Heart left ventricle (tissue), 16 donors: Measurements from ENCODE around the gene UCN. TPM values are rescaled to one million over a fixed set of nuclear protein-coding genes. Genes with fewer than 3 reads are reported as not detected.

ENCODE experiments used
- ATAC-seq, 4 donors: fragments of 200-7000 bp; cut with Tn5 transposase; one replicate each; pipeline ENCODE4 v1.9.1; 2020 to 2022; ENCODE audit warnings: moderate library complexity in 4 of 4, mild to moderate bottlenecking in 3 of 4, moderate number of reproducible peaks in 1 of 4
- DNase-seq, 5 donors: peaks; one replicate each; pipeline ENCODE4 v3.0.0-alpha.2; 2020
- H3K27ac ChIP-seq, 12 donors: fragments of 200-600 bp; sonication (generic) in 4 of 12; one replicate each; pipeline versions ENCODE4 v1.5.0 to v1.8.0; 2016 to 2022; ENCODE audit warnings: mild to moderate bottlenecking in 2 of 12
- H3K27me3 ChIP-seq, 9 donors: fragments of 200-600 bp; sonication (generic) in 2 of 9; one replicate each; pipeline versions ENCODE4 v1.5.1 to v1.8.0; 2016 to 2022; ENCODE audit warnings: mild to moderate bottlenecking in 3 of 9
- H3K36me3 ChIP-seq, 9 donors: fragments of 200-600 bp; sonication (generic) in 2 of 9; one replicate each; pipeline versions ENCODE4 v1.5.0 to v1.8.0; 2018 to 2022; ENCODE audit warnings: mild to moderate bottlenecking in 2 of 9
- H3K4me1 ChIP-seq, 12 donors: fragments of 200-600 bp; sonication (generic) in 4 of 12; one replicate each; pipeline versions ENCODE4 v1.5.0 to v1.8.0; 2016 to 2022; ENCODE audit warnings: mild to moderate bottlenecking in 3 of 12
- H3K4me3 ChIP-seq, 12 donors: fragments of 200-600 bp; sonication (generic) in 4 of 12; one replicate each; pipeline versions ENCODE4 v1.5.0 to v1.8.0; 2017 to 2022; ENCODE audit warnings: mild to moderate bottlenecking in 9 of 12, moderate library complexity in 4 of 12
- H3K9me3 ChIP-seq, 12 donors: fragments of 200-600 bp; sonication (generic) in 4 of 12; one replicate each; pipeline versions ENCODE4 v1.5.0 to v1.8.0; 2016 to 2022; ENCODE audit warnings: mild to moderate bottlenecking in 1 of 12
- POLR2A ChIP-seq, 2 donors: fragments of 450-650 bp; IDR thresholded peaks; one replicate each; pipeline ENCODE4 v1.6.1; 2017; ENCODE audit warnings: antibody characterized with exemption in 2 of 2, mild to moderate bottlenecking in 2 of 2, moderate library complexity in 2 of 2
- WGBS, 4 donors: extraction: QIAGEN DNeasy Blood & Tissue Kit in 2 of 4; methylation state at CpG; one replicate each; pipeline versions ENCODE4 v1.1.5 to v1.1.7; 2013 to 2018; 5-methylcytosine and 5-hydroxymethylcytosine counted together
- intact Hi-C, 10 donors: fragments of 100-400 bp; cut with DNase I; formaldehyde crosslinking; loops; one replicate each; pipeline versions ENCODE4 v1.11.1 to v1.14.2; 2022
- polyA plus RNA-seq, 2 donors: library from polyadenylated mRNA; stranded (reverse); fragments of 200-250 nt; gene quantifications; one replicate each; pipeline ENCODE4 v1.2.3, GENCODE V29; 2013
- total RNA-seq, 9 donors: library from RNA; depleted of rRNA in 2 of 9; stranded (reverse); fragments of >200 nt in 2 of 9; fragmentation: NEBNext Ultra II Directional in 3 of 9; extraction: Animal tissue kit (Norgen Biotek cat#: 25700) in 3 of 9; gene quantifications; one replicate each; pipeline versions ENCODE4 v1.1.0 to v1.2.4, GENCODE V29; 2016 to 2023
- TF ChIP-seq, protein P1 (sequence below), 12 donors: fragments of 200-600 bp; sonication (generic) in 4 of 12; IDR thresholded peaks; one replicate each; pipeline versions ENCODE4 v1.5.0 to v1.8.0; 2018 to 2022; ENCODE audit warnings: antibody characterized with exemption in 12 of 12, mild to moderate bottlenecking in 5 of 12
- donor health status: ischemic (EF 13 %, LVEDD 7.1; RV severe dilation, severe dysfunction).
- donor health status: healthy with polysubstance abuse.
- donor health status: DM: no; HTN: yes; CAD: no.
- donor health status: DM: no; HTN: no; CAD: no.
- donor health status: ischemic (EF 25% LVEDD 6.9; RV normal size, moderate dysfunction).
- donor health status: ischemic (EF 25% LVEDD 5.7; RV mildly dilated, moderate dysfunction).
- donor health status: healthy.
- donor health status: DM: yes; HTN: yes; CAD: no.
- donor health status: ischemic (EF 35%, LVEDD 5.7; RV mildly dilated, moderate dysfunction).
- donor health status: nonischemic (EF 11% LVEDD 7.7; RV severe dilation, severe dysfunction).
- donor health status: DM: yes; HTN: yes; CAD: no.
- donor health status: PGD.
- donor health status: ischemic (EF 29% LVEDD 5.4; RV normal size, mild dysfunction).
- donor health status: nonischemic (EF 23%, LVEDD 6.1; RV moderate dilation, normal function).

UCN gene
- total and polyA plus RNA-seq, 11 donors = 0.60 to 2.5 (median 1.3) TPM

DNA sequence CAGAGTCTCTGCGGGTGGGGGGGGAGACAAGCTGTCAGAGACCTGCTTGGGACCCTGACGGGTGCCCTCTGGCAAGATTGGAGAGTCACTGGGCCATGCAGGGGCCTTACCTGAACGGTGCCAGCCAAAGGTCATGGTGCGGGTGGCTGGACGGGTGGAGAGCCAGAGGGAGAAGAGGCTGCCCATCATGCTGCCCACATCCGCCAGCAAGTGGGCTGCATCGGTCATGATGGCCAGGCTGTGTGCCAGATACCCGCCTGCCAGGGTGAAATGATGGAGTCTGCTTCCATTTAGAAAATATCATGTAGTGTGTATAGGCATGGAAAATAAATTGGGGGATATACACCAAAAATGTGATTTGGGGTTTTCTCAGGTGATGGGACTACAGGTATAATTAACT, 50.2 kb downstream of the UCN start:
- ATAC-seq (no peak), DNase-seq (no peak)
- WGBS, 4 donors = 88 to 93% (median 88%) methylated on average over 7 to 8 of the region's 8 CpGs
- Histone ChIP-seq H3K36me3 (no peaks in the 10 kb centered on the region), H3K27me3 (peaks cover 16 to 77% (median 25%) of the 10 kb centered on the region in 9 donors), H3K27ac (no peak overlapping the region), H3K4me1 (peaks cover 0 to 18% (median 9%) of the 10 kb centered on the region in 12 donors), H3K4me3 (no peak overlapping the region), H3K9me3 (no peaks in the 10 kb centered on the region)
- intact Hi-C loops = no loop called here
- TF ChIP-seq POLR2A (IDR thresholded peaks at IDR 0.05) = no peak
- TF ChIP-seq, protein P1, sequence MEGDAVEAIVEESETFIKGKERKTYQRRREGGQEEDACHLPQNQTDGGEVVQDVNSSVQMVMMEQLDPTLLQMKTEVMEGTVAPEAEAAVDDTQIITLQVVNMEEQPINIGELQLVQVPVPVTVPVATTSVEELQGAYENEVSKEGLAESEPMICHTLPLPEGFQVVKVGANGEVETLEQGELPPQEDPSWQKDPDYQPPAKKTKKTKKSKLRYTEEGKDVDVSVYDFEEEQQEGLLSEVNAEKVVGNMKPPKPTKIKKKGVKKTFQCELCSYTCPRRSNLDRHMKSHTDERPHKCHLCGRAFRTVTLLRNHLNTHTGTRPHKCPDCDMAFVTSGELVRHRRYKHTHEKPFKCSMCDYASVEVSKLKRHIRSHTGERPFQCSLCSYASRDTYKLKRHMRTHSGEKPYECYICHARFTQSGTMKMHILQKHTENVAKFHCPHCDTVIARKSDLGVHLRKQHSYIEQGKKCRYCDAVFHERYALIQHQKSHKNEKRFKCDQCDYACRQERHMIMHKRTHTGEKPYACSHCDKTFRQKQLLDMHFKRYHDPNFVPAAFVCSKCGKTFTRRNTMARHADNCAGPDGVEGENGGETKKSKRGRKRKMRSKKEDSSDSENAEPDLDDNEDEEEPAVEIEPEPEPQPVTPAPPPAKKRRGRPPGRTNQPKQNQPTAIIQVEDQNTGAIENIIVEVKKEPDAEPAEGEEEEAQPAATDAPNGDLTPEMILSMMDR (IDR thresholded peaks at IDR 0.05) = no peak

Other genes with a start within 250 kb of the UCN start
- 100 to 1,000 TPM; 215 to 466 (median 343) TPM for gene OST4, start 236.8 kb downstream of the UCN start, total RNA-seq
- 100 to 1,000 TPM; 335 to 517 TPM for gene OST4, start 236.8 kb downstream of the UCN start, polyA plus RNA-seq
- 10 to 100 TPM in 8 of 9 donors, 1 to 10 TPM in 1; 7.5 to 76.9 (median 16.3) TPM for gene EMILIN1, start 229.8 kb downstream of the UCN start, total RNA-seq
- 10 to 100 TPM; 21.0 to 31.2 TPM for gene EMILIN1, start 229.8 kb downstream of the UCN start, polyA plus RNA-seq
- gene KHK, start 221.7 kb downstream of the UCN start, total RNA-seq = 1 to 10 TPM in 8 of 9 donors, under 1 TPM in 1; 0.89 to 3.9 (median 1.8) TPM
- 1 to 10 TPM; 1.3 to 2.0 TPM for gene KHK, start 221.7 kb downstream of the UCN start, polyA plus RNA-seq
- 1 to 10 TPM in 4 of 9 donors, under 1 TPM in 4, not detected in 1; 0.24 to 2.7 (median 1.0) TPM for gene CGREF1, start 189.3 kb downstream of the UCN start, total RNA-seq
- gene CGREF1, start 189.3 kb downstream of the UCN start, polyA plus RNA-seq = under 1 TPM; 0.67 to 0.99 TPM
- 1 to 10 TPM in 8 of 9 donors, not detected in 1; 1.2 to 3.9 (median 2.0) TPM for gene ABHD1, start 184.6 kb downstream of the UCN start, total RNA-seq
- gene ABHD1, start 184.6 kb downstream of the UCN start, polyA plus RNA-seq = 1 to 10 TPM in 1 of 2 donors, under 1 TPM in 1; 0.47 to 6.2 TPM
- gene PREB, start 173.8 kb downstream of the UCN start, total RNA-seq = 10 to 100 TPM; 41.1 to 74.5 (median 48.7) TPM
- 10 to 100 TPM; 54.3 to 99.4 TPM for gene PREB, start 173.8 kb downstream of the UCN start, polyA plus RNA-seq
- not detected for gene PRR30, start 169.0 kb downstream of the UCN start, total RNA-seq
- not detected for gene PRR30, start 169.0 kb downstream of the UCN start, polyA plus RNA-seq
- under 1 TPM in 3 of 9 donors, not detected in 6; 0.07 to 0.85 (median 0.68) TPM for gene TCF23, start 159.4 kb downstream of the UCN start, total RNA-seq
- gene TCF23, start 159.4 kb downstream of the UCN start, polyA plus RNA-seq = under 1 TPM; 0.04 TPM
- gene ATRAID, start 96.4 kb downstream of the UCN start, total RNA-seq = 100 to 1,000 TPM in 8 of 9 donors, 10 to 100 TPM in 1; 96.9 to 210 (median 144) TPM
- 100 to 1,000 TPM; 126 to 195 TPM for gene ATRAID, start 96.4 kb downstream of the UCN start, polyA plus RNA-seq
- gene SLC5A6, start 96.2 kb downstream of the UCN start, total RNA-seq = 10 to 100 TPM in 5 of 9 donors, 1 to 10 TPM in 4; 6.3 to 16.7 (median 10.3) TPM
- gene SLC5A6, start 96.2 kb downstream of the UCN start, polyA plus RNA-seq = 10 to 100 TPM in 1 of 2 donors, 1 to 10 TPM in 1; 6.7 to 37.7 TPM
- gene CAD, start 91.1 kb downstream of the UCN start, total RNA-seq = 10 to 100 TPM in 2 of 9 donors, 1 to 10 TPM in 7; 5.0 to 14.2 (median 6.7) TPM
- 1 to 10 TPM; 3.2 to 9.3 TPM for gene CAD, start 91.1 kb downstream of the UCN start, polyA plus RNA-seq
- 10 to 100 TPM in 2 of 9 donors, 1 to 10 TPM in 7; 5.0 to 18.1 (median 9.0) TPM for gene SLC30A3, start 45.4 kb downstream of the UCN start, total RNA-seq
- gene SLC30A3, start 45.4 kb downstream of the UCN start, polyA plus RNA-seq = 1 to 10 TPM; 5.6 to 9.2 TPM
- 1 to 10 TPM in 5 of 9 donors, under 1 TPM in 4; 0.36 to 3.3 (median 1.2) TPM for gene DNAJC5G, start 33.0 kb downstream of the UCN start, total RNA-seq
- gene DNAJC5G, start 33.0 kb downstream of the UCN start, polyA plus RNA-seq = 1 to 10 TPM in 1 of 2 donors, under 1 TPM in 1; 0.11 to 1.8 TPM
- 100 to 1,000 TPM; 175 to 329 (median 241) TPM for gene TRIM54, start 26.0 kb downstream of the UCN start, total RNA-seq
- 100 to 1,000 TPM; 128 to 324 TPM for gene TRIM54, start 26.0 kb downstream of the UCN start, polyA plus RNA-seq
- 100 to 1,000 TPM in 1 of 9 donors, 10 to 100 TPM in 8; 48.8 to 103 (median 65.7) TPM for gene MPV17, start 14.7 kb upstream of the UCN start, total RNA-seq
- gene MPV17, start 14.7 kb upstream of the UCN start, polyA plus RNA-seq = 100 to 1,000 TPM in 1 of 2 donors, 10 to 100 TPM in 1; 69.3 to 134 TPM
- 10 to 100 TPM; 19.9 to 42.6 (median 28.3) TPM for gene GTF3C2, start 48.3 kb upstream of the UCN start, total RNA-seq
- 10 to 100 TPM; 17.8 to 21.9 TPM for gene GTF3C2, start 48.3 kb upstream of the UCN start, polyA plus RNA-seq
- gene EIF2B4, start 61.9 kb upstream of the UCN start, total RNA-seq = 10 to 100 TPM; 28.5 to 59.3 (median 37.0) TPM
- gene EIF2B4, start 61.9 kb upstream of the UCN start, polyA plus RNA-seq = 10 to 100 TPM; 40.2 to 69.0 TPM
- 10 to 100 TPM; 59.4 to 90.7 (median 77.2) TPM for gene SNX17, start 62.2 kb upstream of the UCN start, total RNA-seq
- 100 to 1,000 TPM in 1 of 2 donors, 10 to 100 TPM in 1; 39.2 to 106 TPM for gene SNX17, start 62.2 kb upstream of the UCN start, polyA plus RNA-seq
- gene ZNF513, start 72.3 kb upstream of the UCN start, total RNA-seq = 10 to 100 TPM in 1 of 9 donors, 1 to 10 TPM in 8; 2.8 to 10.4 (median 7.1) TPM
- 10 to 100 TPM in 1 of 2 donors, 1 to 10 TPM in 1; 8.7 to 11.8 TPM for gene ZNF513, start 72.3 kb upstream of the UCN start, polyA plus RNA-seq
- 10 to 100 TPM; 31.7 to 49.7 (median 40.2) TPM for gene PPM1G, start 101.1 kb upstream of the UCN start, total RNA-seq
- gene PPM1G, start 101.1 kb upstream of the UCN start, polyA plus RNA-seq = 10 to 100 TPM; 31.2 to 87.2 TPM
- 10 to 100 TPM; 43.5 to 78.6 (median 62.8) TPM for gene NRBP1, start 120.2 kb upstream of the UCN start, total RNA-seq
- gene NRBP1, start 120.2 kb upstream of the UCN start, polyA plus RNA-seq = 100 to 1,000 TPM in 1 of 2 donors, 10 to 100 TPM in 1; 27.8 to 114 TPM
- gene KRTCAP3, start 133.9 kb upstream of the UCN start, total RNA-seq = 1 to 10 TPM in 1 of 9 donors, under 1 TPM in 2, not detected in 6; 0.50 to 1.7 (median 0.61) TPM
- under 1 TPM in 1 of 2 donors, not detected in 1; 0.65 TPM for gene KRTCAP3, start 133.9 kb upstream of the UCN start, polyA plus RNA-seq
- gene IFT172, start 181.3 kb upstream of the UCN start, total RNA-seq = 10 to 100 TPM; 13.6 to 25.7 (median 17.4) TPM
- gene IFT172, start 181.3 kb upstream of the UCN start, polyA plus RNA-seq = 10 to 100 TPM; 11.9 to 27.2 TPM
- gene FNDC4, start 186.8 kb upstream of the UCN start, total RNA-seq = 1 to 10 TPM; 1.0 to 4.7 (median 3.1) TPM
- 10 to 100 TPM in 1 of 2 donors, 1 to 10 TPM in 1; 2.0 to 10.5 TPM for gene FNDC4, start 186.8 kb upstream of the UCN start, polyA plus RNA-seq
- gene GCKR, start 188.4 kb upstream of the UCN start, total RNA-seq = 1 to 10 TPM in 1 of 9 donors, under 1 TPM in 3, not detected in 5; 0.28 to 1.1 (median 0.38) TPM
- gene GCKR, start 188.4 kb upstream of the UCN start, polyA plus RNA-seq = 1 to 10 TPM in 1 of 2 donors, under 1 TPM in 1; 0.23 to 1.7 TPM